Measurements from ENCODE around the gene MLLT1. TPM values are rescaled to one million over a fixed set of nuclear protein-coding genes. Genes with fewer than 3 reads are reported as not detected.

The MLLT1 gene
- total RNA-seq, 1 experiment from 2014 or later, result 60.0 TPM

- Mint-ChIP-seq H3K4me1 (ENCODE audit: low read depth, unreplicated experiment) (peaks cover 8% of the 10 kb centered on the region), H3K4me3 (ENCODE audit: unreplicated experiment) (no peak overlapping the region), H3K27ac (ENCODE audit: unreplicated experiment) (peak overlapping the region; percentile 28), H3K27me3 (ENCODE audit: insufficient read depth, unreplicated experiment) (no peaks in the 10 kb centered on the region), H3K36me3 (ENCODE audit: insufficient read depth, unreplicated experiment) (peaks cover 22% of the 10 kb centered on the region), H3K9me3 (ENCODE audit: unreplicated experiment) (no peaks in the 10 kb centered on the region)
- no peaks in the 10 kb centered on the region for H3K27me3 ChIP-seq (replicated peaks; ENCODE audit: control insufficient read depth, insufficient read depth, low read length)
- POLR2A ChIA-PET, result no interaction called here
- intact Hi-C loops (cut with micrococcal nuclease; ENCODE audit: unreplicated experiment), result loop anchor here (10.0 kb wide), 1 partner anchor 152 kb away; the partner anchor contains the start of gene KHSRP
- no peaks in the 10 kb centered on the region for H3K9me3 ChIP-seq
- peaks cover 3% of the 10 kb centered on the region; the same call in 1 of the 2 replicates for H3K4me1 ChIP-seq
- peaks cover 1% of the 10 kb centered on the region; the same call in 1 of the 2 replicates for H3K36me3 ChIP-seq (ENCODE audit: control insufficient read depth, insufficient read depth, low read length)
- no TSS peak for BruUV-seq (replicated peaks)
- no peak for DNase-seq
- TF ChIP-seq, protein P1, sequence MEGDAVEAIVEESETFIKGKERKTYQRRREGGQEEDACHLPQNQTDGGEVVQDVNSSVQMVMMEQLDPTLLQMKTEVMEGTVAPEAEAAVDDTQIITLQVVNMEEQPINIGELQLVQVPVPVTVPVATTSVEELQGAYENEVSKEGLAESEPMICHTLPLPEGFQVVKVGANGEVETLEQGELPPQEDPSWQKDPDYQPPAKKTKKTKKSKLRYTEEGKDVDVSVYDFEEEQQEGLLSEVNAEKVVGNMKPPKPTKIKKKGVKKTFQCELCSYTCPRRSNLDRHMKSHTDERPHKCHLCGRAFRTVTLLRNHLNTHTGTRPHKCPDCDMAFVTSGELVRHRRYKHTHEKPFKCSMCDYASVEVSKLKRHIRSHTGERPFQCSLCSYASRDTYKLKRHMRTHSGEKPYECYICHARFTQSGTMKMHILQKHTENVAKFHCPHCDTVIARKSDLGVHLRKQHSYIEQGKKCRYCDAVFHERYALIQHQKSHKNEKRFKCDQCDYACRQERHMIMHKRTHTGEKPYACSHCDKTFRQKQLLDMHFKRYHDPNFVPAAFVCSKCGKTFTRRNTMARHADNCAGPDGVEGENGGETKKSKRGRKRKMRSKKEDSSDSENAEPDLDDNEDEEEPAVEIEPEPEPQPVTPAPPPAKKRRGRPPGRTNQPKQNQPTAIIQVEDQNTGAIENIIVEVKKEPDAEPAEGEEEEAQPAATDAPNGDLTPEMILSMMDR (IDR thresholded peaks at IDR 0.05; ENCODE audit: insufficient read depth in 1 of 2, low read depth in 1 of 2, low read length in 1 of 2, severe bottlenecking in 1 of 2, unreplicated experiment in 1 of 2), result no peak
- CTCF ChIA-PET, result no interaction called here
- no peak overlapping the region for H3K4me3 ChIP-seq (ENCODE audit: low read depth, low read length)
These were observed 6.7 kb downstream of the MLLT1 start for GRCh38 chr19:6272913-6273600.

GRCh38 chr19:6272411-6272791 is 7.4 kb downstream of the MLLT1 start:
- no TSS peak for BruUV-seq (replicated peaks)
- Mint-ChIP-seq H3K4me1 (ENCODE audit: low read depth, unreplicated experiment) (peaks cover 1% of the 10 kb centered on the region), H3K4me3 (ENCODE audit: unreplicated experiment) (no peak overlapping the region), H3K27me3 (ENCODE audit: insufficient read depth, unreplicated experiment) (no peaks in the 10 kb centered on the region), H3K9me3 (ENCODE audit: unreplicated experiment) (no peaks in the 10 kb centered on the region), H3K36me3 (ENCODE audit: insufficient read depth, unreplicated experiment) (peaks cover 28% of the 10 kb centered on the region), H3K27ac (ENCODE audit: unreplicated experiment) (peak overlapping the region; percentile 28)
- H3K36me3 ChIP-seq (ENCODE audit: control insufficient read depth, insufficient read depth, low read length), result peaks cover 1% of the 10 kb centered on the region; the same call in 1 of the 2 replicates
- CTCF ChIA-PET, result no interaction called here
- no peak for DNase-seq
- no peaks in the 10 kb centered on the region for H3K9me3 ChIP-seq
- TF ChIP-seq, protein P1 (IDR thresholded peaks at IDR 0.05; ENCODE audit: insufficient read depth in 1 of 2, low read depth in 1 of 2, low read length in 1 of 2, severe bottlenecking in 1 of 2, unreplicated experiment in 1 of 2), result no peak
- no peak overlapping the region for H3K4me3 ChIP-seq (ENCODE audit: low read depth, low read length)
- intact Hi-C loops (cut with micrococcal nuclease; ENCODE audit: unreplicated experiment), result loop anchor here (10.0 kb wide), 1 partner anchor 152 kb away; the partner anchor contains the start of gene KHSRP
- H3K4me1 ChIP-seq, result no peaks in the 10 kb centered on the region
- POLR2A ChIA-PET, result no interaction called here
- H3K27me3 ChIP-seq (replicated peaks; ENCODE audit: control insufficient read depth, insufficient read depth, low read length), result no peaks in the 10 kb centered on the region

DNA sequence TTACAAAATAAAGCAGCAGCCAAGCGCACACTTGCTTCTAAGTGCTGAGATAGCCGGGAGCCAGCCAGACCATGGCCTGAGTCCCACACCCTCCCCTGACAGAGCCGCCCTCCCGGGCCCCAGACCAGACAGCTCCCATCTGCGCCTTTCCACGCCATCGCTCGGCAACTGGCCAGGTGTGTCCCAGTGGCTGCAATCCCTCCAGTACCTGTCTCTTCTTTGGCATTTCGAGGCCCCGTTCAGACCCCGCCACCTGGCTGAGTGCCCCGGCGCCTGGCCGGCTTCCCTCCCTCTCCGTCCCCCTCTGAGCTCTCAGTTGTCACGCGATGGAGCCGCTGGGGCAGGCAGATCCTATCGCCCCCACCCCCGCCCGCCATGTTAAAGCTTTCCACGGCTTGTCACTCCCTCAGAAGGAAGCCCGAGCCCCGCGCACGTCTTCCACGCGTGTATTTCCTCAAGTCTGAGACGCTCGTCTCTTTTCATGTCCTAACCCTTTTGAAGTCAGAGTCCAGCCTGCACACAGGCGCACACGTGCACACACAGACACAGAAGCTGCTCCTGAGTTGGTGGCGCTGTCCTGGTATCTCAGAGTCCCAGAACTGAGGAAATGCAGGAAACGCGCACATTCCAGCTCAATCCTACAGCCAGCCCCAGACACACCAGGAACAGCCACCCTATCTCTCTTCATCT is 7.9 kb downstream of the MLLT1 start:
- H3K36me3 ChIP-seq (ENCODE audit: control insufficient read depth, insufficient read depth, low read length), result peaks cover 1% of the 10 kb centered on the region; the same call in 1 of the 2 replicates
- POLR2A ChIA-PET, result no interaction called here
- Mint-ChIP-seq H3K27me3 (ENCODE audit: insufficient read depth, unreplicated experiment) (no peaks in the 10 kb centered on the region), H3K27ac (ENCODE audit: unreplicated experiment) (peak overlapping the region; percentile 28), H3K4me1 (ENCODE audit: low read depth, unreplicated experiment) (no peaks in the 10 kb centered on the region), H3K36me3 (ENCODE audit: insufficient read depth, unreplicated experiment) (peaks cover 30% of the 10 kb centered on the region), H3K4me3 (ENCODE audit: unreplicated experiment) (no peak overlapping the region), H3K9me3 (ENCODE audit: unreplicated experiment) (no peaks in the 10 kb centered on the region)
- no peaks in the 10 kb centered on the region for H3K4me1 ChIP-seq
- no peaks in the 10 kb centered on the region for H3K9me3 ChIP-seq
- TF ChIP-seq, protein P1 (IDR thresholded peaks at IDR 0.05; ENCODE audit: insufficient read depth in 1 of 2, low read depth in 1 of 2, low read length in 1 of 2, severe bottlenecking in 1 of 2, unreplicated experiment in 1 of 2), result no peak
- no peaks in the 10 kb centered on the region for H3K27me3 ChIP-seq (replicated peaks; ENCODE audit: control insufficient read depth, insufficient read depth, low read length)
- intact Hi-C loops (cut with micrococcal nuclease; ENCODE audit: unreplicated experiment), result loop anchor here (10.0 kb wide), 1 partner anchor 153 kb away; the partner anchor contains the start of gene KHSRP
- no TSS peak for BruUV-seq (replicated peaks)
- no peak overlapping the region for H3K4me3 ChIP-seq (ENCODE audit: low read depth, low read length)
- CTCF ChIA-PET, result no interaction called here
- DNase-seq, result no peak

Measured in Caco-2 (cell line).